Stimulated activated CD4-positive, alpha-beta T cell treated with anti-CD3 and anti-CD28 coated beads, Interleukin-2, amount 100 ng/mL, for 4 hours (primary cell): ENCODE measurements around the gene RXRB.
A peak's percentile ranks its signal among the peaks of the same experiment; 100 is the strongest.
"Not testable (repeated sequence)": the region's sequence is repeated elsewhere in the genome, so short reads cannot be mapped to it uniquely, and the experiment has no call there.

ENCODE experiments used
- DNase-seq: peaks from one replicate; pipeline ENCODE4 v3.0.0-alpha.2; 2020; ENCODE audit warnings: low read depth

Gene RXRB

GRCh38 chr6:33200219-33201146, at the start of gene RXRB, which contains the start of gene SLC39A7:
RXRB (minus strand) TSS chr6:33200665; CDS start chr6:33200476, 189 bp downstream.
SLC39A7 (plus strand) TSS chr6:33200867; CDS start chr6:33201246, 379 bp downstream.
- peak; percentile 99 for DNase-seq

- DNase-seq: no peak
These were observed 49.5 kb upstream of the RXRB start for GRCh38 chr6:33249732-33250630.

GRCh38 chr6:33248932-33249731, 48.7 kb upstream of the RXRB start:
- peak; percentile 90 for DNase-seq

- DNase-seq: no peak
These were observed 48.1 kb upstream of the RXRB start for GRCh38 chr6:33248643-33248931.

GRCh38 chr6:33247977-33248642, 47.6 kb upstream of the RXRB start:
- peak; percentile 88 for DNase-seq

GRCh38 chr6:33243476-33243875, 43.0 kb upstream of the RXRB start:
- DNase-seq: no peak

- no peak for DNase-seq
These were observed 41.5 kb upstream of the RXRB start for GRCh38 chr6:33241968-33242367.

GRCh38 chr6:33237741-33238140, 37.3 kb upstream of the RXRB start:
- DNase-seq: no peak

GRCh38 chr6:33236852-33237251, 36.4 kb upstream of the RXRB start:
- DNase-seq: no peak

GRCh38 chr6:33236328-33236727, 35.9 kb upstream of the RXRB start:
- DNase-seq: no peak

- no peak for DNase-seq
These were observed 34.8 kb upstream of the RXRB start for GRCh38 chr6:33235221-33235634.

GRCh38 chr6:33226503-33227120, 26.1 kb upstream of the RXRB start:
- not testable (repeated sequence) for DNase-seq

GRCh38 chr6:33217681-33218080, 17.2 kb upstream of the RXRB start:
- no peak for DNase-seq

- no peak for DNase-seq
These were observed 16.8 kb upstream of the RXRB start for GRCh38 chr6:33217246-33217645.

- DNase-seq: no peak
These were observed 15.7 kb upstream of the RXRB start for GRCh38 chr6:33216117-33216649.

- DNase-seq: no peak
These were observed 15.0 kb upstream of the RXRB start for GRCh38 chr6:33215271-33216116.

- no peak for DNase-seq
These were observed 13.5 kb upstream of the RXRB start for GRCh38 chr6:33213989-33214335.

- DNase-seq: no peak
These were observed 12.9 kb upstream of the RXRB start for GRCh38 chr6:33213166-33213988.

- DNase-seq: no peak
These were observed 12.3 kb upstream of the RXRB start for GRCh38 chr6:33212857-33213165.
